CD4-positive, alpha-beta T cell treated with Interleukin-15 for 1 hour (primary cell): ENCODE data around the gene LILRA5.
"Not testable (repeated sequence)": the region's sequence is repeated elsewhere in the genome, so short reads cannot be mapped to it uniquely, and the experiment has no call there.

Source experiments
- DNase-seq: peaks from one replicate; pipeline ENCODE4 v3.0.0-alpha.2; 2020

The LILRA5 gene

GRCh38 chr19:54312436-54313377 lies at the start of gene LILRA5:
Gene LILRA5, minus strand, starts transcription at chr19:54313166. Its CDS starts 147 bp downstream, at chr19:54313019.
- peak; percentile 70 for DNase-seq

GRCh38 chr19:54361680-54362422 lies 48.9 kb upstream of the LILRA5 start:
- not testable (repeated sequence) for DNase-seq

GRCh38 chr19:54359149-54359820 lies 46.3 kb upstream of the LILRA5 start:
- peak; percentile 79 for DNase-seq

- no peak for DNase-seq
Observed at GRCh38 chr19:54357381-54357780, 44.4 kb upstream of the LILRA5 start.

- no peak for DNase-seq
Observed at GRCh38 chr19:54356444-54357056, 43.6 kb upstream of the LILRA5 start.

GRCh38 chr19:54355675-54356074 lies 42.7 kb upstream of the LILRA5 start:
- no peak for DNase-seq

- no peak for DNase-seq
Observed at GRCh38 chr19:54354761-54355160, 41.8 kb upstream of the LILRA5 start.

GRCh38 chr19:54352546-54352945 lies 39.6 kb upstream of the LILRA5 start:
- DNase-seq, result no peak

GRCh38 chr19:54352041-54352440 lies 39.1 kb upstream of the LILRA5 start:
- no peak for DNase-seq

GRCh38 chr19:54351474-54351873 lies 38.5 kb upstream of the LILRA5 start:
- no peak for DNase-seq

- peak; percentile 46 for DNase-seq
Observed at GRCh38 chr19:54345938-54346386, 33.0 kb upstream of the LILRA5 start.

GRCh38 chr19:54343868-54344267 lies 30.9 kb upstream of the LILRA5 start:
- DNase-seq, result no peak

- DNase-seq, result no peak
Observed at GRCh38 chr19:54341295-54341694, 28.3 kb upstream of the LILRA5 start.

GRCh38 chr19:54339646-54340358 lies 26.8 kb upstream of the LILRA5 start:
- peak; percentile 57 for DNase-seq

- DNase-seq, result no peak
Observed at GRCh38 chr19:54338521-54338920, 25.6 kb upstream of the LILRA5 start.

- no peak for DNase-seq
Observed at GRCh38 chr19:54337858-54338230, 24.9 kb upstream of the LILRA5 start.

GRCh38 chr19:54336893-54337857 lies 24.2 kb upstream of the LILRA5 start:
- no peak for DNase-seq

GRCh38 chr19:54335979-54336892 lies 23.3 kb upstream of the LILRA5 start:
- DNase-seq, result no peak

GRCh38 chr19:54335164-54335563 lies 22.2 kb upstream of the LILRA5 start:
- DNase-seq, result no peak
